Measurements from ENCODE around the gene KDF1.
"Not testable (repeated sequence)": the region's sequence is repeated elsewhere in the genome, so short reads cannot be mapped to it uniquely, and the experiment has no call there.

The KDF1 gene

GRCh38 chr1:26993237-26994019, 33.2 kb upstream of the KDF1 start, which contains the start of gene TRNP1:
TSS of gene TRNP1 (plus strand) at chr1:26993692. CDS start at chr1:26993787, 95 bp downstream.
- DNase-seq: no peak

DNA sequence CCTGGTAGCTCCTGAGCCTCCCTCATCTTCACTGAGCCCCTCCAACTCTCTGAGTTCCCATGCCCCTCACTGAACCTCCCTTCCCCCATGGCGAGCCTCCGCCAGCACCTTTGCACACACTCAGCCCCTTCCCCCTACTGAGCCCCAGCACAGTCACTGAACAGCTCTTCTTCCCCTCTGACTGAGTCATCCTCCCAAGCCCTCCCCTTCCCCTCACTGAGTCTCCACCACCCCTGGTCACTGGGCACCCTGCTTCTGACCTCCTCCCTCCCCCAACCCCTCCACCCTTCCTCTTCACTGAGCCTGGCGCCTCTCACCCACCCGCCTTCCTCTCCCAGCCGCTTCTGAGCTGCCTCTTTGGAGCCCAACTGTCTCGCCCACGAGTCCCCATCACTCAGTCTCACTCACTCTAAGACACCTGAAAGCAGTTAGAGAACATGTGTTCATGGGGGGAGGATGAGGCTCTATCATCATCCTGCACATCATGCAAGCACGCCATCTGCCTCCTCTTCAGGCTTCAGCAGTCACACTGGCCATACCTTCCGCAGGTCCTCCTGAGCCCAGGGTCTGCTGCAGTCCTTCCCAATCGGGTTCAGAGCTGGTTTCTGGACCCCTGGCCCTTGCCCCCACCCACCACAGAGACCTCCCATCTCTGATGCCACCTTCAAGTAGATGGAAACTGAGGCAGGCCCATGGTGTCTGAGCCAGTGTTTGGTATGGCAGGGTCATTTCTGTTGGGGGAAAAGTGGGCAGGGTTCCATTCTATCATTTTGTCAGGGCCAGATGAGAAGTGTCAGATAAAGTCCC, 31.2 kb upstream of the KDF1 start:
- DNase-seq: no peak

- not testable (repeated sequence) for DNase-seq
Observed at GRCh38 chr1:26989403-26990109, 29.3 kb upstream of the KDF1 start.

DNA sequence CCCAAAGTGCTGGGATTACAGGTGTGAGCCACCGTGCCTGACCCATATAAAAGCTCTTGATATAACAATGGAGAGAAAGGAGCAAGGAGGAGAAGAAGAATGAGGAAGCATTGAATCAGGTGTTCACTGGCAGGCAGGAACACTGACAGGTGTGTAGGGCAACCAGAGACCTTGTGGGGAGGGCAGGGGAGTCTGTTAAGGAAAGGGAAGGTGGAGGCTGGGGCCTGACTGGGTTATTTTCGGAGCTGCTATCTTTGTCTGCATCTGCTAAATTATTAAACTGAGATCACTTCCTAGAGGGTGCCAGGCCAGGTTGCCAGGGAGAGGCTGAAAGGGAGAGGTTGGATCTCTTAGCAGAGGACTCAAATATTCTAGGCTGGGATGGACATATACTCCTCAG, 26.4 kb upstream of the KDF1 start:
- no peak for DNase-seq

DNA sequence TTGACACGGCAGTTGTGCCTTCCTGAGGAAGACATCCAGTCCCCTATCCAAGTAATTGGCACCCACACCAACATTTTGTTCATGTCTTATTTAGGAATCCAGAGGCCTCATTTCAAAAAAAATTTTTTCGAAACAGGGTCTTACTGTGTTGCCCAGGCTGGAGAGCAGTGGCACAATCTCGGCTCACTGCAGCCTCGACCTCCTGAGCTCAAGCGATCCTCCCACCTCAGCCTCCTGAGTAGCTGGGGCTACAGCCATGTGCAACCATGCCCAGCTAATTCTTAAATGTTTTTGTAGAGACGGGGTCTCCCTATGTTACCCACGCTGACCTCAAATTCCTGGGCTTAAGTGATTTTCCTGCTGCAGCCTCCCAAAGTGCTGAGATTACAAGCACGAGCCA, 24.0 kb upstream of the KDF1 start:
- DNase-seq: no peak

- no peak for DNase-seq
Observed at GRCh38 chr1:26983863-26984262, 23.6 kb upstream of the KDF1 start.

DNA sequence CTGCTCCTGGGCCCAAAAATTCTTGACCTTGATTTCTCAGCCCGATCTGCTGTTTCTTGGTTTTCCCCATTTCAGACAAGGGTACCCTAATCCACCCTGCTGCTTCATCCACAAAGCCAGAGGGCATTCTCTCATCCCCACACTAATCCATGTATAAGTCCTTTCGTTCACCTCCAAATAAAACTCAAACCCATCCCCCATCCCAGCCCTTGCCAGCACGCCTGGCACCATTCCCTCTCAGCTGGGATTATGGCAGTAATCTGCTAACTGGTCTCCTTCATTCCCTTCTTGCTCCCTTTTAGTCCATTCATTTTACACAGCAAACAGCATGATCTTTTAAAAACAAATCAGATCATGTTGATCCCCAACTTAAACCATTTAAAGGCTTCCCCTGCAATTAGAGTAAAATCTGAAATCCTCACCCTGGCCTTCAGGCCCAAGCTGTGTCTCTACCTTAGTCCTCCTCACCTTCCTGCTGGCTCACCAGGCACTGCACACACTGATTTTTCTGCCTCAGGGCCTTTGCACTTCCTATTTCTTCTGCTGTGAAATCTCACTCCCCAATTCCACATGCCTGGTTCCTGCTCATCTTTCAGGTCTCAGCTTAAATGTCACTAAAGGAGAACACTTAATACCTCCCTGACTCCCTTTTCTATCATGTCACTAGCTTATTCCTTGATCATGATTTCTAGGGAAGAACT, 21.0 kb upstream of the KDF1 start:
- DNase-seq: no peak

DNA sequence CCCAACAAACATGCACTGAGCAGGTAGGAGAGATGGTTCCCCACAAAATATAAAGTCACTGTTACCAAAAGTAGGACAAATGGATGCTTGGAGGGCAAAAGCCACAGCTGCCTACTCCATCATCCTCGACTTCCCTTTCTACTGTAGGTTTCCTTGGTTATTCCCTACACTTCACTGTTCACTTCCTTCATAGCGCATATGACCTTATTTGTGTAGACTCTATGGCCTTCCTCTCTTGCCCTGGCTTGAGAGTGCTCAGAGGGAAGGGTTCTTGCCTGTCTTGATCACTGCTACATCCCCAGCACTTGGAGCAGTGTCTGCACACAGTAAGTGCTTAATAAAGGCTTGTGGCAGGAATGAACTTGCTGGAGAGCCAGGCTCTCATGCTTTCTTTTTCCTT, 18.6 kb upstream of the KDF1 start:
- DNase-seq: no peak

- DNase-seq: no peak
Observed at GRCh38 chr1:26976621-26977510, 16.6 kb upstream of the KDF1 start.

DNA sequence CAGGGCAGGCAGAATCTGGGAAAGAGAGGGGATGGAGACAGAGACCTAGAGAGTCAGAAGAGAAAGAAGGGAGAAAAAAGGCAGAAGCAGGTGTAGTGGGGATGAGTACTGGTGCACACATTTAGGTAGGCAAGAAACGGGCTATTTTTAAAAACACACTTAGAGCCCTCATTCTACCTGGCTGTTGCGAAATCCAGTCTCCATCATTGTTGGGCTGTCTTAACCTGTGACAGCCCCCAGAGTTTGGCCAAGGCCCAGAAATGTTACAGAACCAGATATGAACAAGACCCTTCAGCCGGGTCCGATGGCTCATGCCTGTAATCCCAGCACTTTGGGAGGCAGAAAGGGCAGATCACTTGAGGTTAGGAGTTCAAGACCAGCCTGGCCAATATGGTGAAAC, 12.6 kb upstream of the KDF1 start:
- no peak for DNase-seq

DNA sequence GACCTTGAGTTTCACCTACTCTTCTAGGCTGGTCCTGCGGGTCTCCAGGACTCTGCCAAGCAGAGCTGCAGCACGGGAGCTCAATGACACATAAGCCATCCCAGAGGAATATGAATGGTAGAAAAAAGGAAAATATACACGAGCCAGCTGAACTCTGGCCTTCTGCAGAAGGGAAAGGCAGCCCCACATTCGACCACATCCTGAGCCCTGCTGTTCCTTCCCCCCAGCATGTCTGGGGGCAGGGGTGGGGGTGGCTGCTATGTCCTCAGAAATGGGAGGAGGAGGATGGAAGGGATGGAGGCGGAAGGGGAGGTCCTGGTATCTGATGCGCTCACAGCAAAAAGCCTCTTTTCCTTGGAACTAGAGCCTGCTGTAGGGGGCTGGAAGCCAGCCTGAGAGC, 12.1 kb upstream of the KDF1 start:
- DNase-seq: no peak

GRCh38 chr1:26971590-26971989, 11.3 kb upstream of the KDF1 start:
- DNase-seq: no peak

DNA sequence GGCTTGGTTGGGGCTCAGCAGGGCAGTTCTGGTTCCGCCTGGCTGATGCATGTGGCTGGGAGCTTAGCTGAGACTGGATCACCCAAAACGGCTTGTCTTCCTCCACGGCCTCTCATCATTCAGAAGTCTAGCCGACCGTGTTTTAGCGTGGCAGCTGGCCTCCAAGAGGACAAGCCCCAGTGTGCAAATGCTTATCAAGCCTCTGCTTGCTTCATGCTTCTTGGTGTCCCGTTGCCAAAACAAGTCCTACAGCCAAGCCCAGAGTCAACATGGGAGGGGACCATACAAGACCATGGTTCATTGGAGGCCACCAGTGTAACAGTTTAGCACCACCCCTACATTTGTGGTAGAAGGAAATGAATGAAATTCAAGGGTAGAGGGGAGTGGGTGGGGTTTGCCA, 10.5 kb upstream of the KDF1 start:
- no peak for DNase-seq

DNA sequence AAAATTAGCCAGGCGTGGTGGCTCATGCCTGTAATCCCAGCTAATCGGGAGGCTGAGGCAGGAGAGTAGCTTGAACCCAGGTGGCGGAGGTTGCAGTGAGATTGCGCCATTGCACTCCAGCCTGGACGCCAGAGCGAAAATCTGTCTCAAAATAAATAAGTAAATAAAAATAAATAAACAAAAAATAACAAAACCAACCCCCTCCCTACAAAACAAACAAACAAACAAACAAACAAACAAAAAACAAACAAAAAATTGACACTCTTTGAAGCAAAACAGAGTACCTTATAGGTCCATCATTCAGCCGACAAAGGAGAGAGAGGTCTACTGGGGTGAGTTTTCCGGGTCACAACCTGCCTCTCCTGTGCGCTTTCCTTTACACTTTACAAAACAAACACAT, 5.4 kb upstream of the KDF1 start:
- DNase-seq: no peak

GRCh38 chr1:26965213-26965612, 4.9 kb upstream of the KDF1 start:
- no peak for DNase-seq

DNA sequence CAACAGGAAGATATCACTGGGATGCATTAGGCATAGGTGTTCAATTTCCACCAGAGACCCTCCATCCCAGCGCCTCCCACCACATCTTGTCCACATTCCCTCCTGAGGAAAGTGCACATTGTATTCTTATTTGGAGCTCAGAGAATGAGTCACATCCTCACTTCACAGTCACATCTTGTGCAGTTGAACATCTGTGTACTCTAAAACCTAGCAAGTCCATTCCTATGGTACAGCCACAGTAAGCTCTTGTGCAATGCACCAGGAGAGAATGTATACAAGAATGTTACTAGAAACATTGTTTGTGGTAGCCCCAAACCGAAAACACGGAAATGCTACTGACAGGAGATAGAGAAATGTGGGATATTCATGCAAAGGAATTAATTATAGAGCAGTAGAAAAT, 1.6 kb upstream of the KDF1 start:
- DNase-seq: no peak

DNA sequence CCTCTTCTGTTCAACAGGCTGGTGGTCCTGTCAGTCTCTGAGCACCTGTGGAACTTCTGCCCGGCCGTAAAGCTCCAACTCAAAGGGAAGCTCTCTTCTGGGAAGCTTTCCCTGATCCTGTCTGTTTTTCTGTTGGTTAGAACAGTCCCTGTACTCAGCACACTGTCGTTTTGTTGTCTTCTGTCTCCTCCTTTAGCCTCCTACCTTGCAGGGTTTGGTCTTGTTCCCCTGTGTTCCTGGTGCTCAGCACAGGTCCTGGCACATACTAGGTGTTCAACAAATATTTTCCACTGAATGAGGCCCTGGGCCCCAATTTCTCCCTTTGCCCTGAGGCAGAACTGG, 328 bp upstream of the KDF1 start:
- no peak for DNase-seq

GRCh38 chr1:26959270-26959669, 998 bp downstream of the KDF1 start:
- DNase-seq: no peak

DNA sequence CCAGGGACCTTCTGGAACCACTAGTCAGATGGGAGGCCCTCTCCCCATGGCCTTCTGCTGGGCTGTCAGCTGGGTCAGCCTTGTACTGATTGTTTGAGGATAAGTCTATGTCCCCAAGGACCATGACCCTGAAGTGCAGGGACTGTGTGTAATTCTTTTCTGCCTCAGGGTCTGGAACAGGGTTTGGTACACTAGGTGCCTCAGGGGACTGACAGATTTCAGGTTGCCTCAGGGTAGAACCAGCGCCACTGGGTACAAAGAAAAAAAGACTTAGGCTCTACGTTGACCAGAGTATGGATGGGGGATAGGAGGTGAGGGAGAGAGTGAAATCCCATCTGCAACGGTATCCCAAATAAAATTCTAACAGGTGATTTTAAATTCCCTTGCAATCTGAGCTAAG, 3.0 kb downstream of the KDF1 start:
- DNase-seq: no peak

DNA sequence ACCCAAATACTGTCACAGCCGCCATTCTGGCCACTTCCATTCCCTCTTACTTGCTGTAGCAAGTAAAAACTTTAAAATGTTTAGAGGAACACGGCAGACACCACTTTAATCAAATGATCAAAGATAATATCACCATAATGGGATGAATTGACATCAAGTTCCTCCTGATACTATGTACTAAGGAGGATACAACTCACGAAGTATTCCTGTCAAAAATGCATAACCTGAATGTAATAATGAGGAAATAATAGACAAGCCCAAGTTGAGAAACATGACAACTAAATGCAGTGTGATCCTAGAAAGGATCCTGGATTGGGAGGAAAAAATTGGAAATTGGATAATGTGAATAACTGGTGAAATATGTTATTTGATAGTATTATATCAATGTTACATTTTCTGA, 3.9 kb downstream of the KDF1 start:
- no peak for DNase-seq

GRCh38 chr1:26953374-26953773, 6.9 kb downstream of the KDF1 start:
- no peak for DNase-seq

GRCh38 chr1:26951821-26952497, 8.3 kb downstream of the KDF1 start:
- no peak for DNase-seq
